GM12874 (cell line): ENCODE data around the gene COG1.

Experiments used
- CTCF ChIP-seq: IDR thresholded peaks from 2 replicates; pipeline ENCODE4 v1.5.1; 2011; ENCODE audit warnings: low read depth, mild to moderate bottlenecking, control low read depth, low read length, moderate library complexity; ENCODE audit not compliant: insufficient read depth

COG1 gene

DNA sequence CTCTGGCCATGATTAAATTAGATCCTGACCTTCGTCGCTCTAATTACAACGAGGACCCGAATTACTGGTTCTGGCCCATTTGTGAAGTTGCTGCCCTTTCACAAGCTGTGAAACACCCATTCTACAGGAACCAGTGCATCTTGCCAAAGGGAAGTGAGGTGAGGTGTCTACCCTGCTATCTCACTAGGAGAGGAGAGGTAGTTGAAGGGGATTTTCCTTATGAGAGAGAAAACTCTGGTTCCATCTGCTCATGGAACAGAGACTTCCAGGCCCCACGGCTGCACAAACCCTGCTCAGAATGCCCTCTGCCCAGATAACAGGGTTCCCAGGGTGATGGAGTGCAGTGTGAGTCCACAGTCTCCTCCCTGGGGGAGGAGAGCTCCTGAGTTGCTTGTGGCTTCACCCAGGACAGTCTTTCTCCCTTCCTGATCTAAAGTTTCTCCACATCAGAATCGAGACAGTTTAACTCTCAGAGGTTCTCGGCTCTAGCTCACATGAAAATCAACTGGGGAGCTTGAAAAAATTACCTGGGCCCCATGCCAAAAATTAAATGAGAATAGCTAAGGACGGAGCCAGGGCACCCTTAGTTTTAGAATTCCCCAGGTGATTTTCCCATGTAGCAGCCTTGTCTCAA, 35.9 kb upstream of the COG1 start:
- no peak for TF ChIP-seq CTCF

GRCh38 chr17:73157521-73157890, 35.3 kb upstream of the COG1 start:
- TF ChIP-seq CTCF, result no peak

- no peak for TF ChIP-seq CTCF
Observed at GRCh38 chr17:73158133-73158532, 34.7 kb upstream of the COG1 start.

DNA sequence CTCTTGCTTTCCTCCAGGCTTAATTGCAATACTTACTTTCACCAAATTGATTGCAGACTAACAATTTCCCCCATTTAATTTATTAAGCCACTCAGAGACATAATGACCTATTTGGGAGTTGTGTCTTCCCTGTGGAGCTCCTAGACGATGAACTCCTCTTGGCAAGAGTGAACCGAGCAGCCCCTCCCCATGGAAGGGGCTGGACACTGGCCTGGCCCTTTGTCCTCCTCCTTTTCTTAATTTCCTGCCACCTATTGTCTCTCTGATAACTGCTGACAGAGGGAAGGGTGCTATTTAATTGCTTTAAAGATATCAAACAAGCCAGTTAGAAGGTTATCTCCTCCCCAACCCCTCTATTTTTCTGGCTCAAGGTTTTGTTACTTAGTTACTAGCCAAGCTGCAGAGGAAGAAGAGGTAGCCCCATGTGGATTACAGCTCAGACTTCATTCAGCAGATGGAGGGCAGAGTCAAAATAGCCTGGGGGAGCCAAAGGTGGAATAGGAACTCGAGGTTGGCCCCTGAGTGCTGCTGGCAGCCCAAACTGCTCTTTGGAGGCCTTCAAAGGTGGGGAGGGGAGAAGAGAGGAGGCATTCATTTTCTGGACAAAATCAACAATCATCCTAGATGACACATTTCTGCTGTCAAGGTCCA, 31.8 kb upstream of the COG1 start:
- no peak for TF ChIP-seq CTCF

DNA sequence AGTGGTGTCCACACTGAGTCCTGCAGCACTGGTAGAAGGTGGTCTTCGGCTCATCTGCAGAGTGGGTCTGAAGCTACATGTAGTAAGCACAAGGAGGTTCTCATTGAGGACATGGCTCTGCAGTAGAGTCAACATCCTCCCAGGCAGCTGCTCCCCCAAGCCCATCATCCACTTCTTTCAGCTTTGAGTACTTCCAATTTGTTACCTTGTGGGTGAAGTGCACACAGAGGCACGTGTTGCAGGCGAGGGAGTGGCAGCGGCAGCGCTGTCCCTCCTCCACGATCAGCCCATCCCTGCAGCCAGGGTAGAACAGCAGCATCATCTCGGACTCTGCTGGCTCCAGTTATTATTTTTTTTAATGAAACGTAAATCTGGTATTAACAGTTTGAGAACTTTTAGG, 29.8 kb upstream of the COG1 start:
- TF ChIP-seq CTCF, result no peak

GRCh38 chr17:73165616-73166404, 27.0 kb upstream of the COG1 start:
- TF ChIP-seq CTCF, result no peak

DNA sequence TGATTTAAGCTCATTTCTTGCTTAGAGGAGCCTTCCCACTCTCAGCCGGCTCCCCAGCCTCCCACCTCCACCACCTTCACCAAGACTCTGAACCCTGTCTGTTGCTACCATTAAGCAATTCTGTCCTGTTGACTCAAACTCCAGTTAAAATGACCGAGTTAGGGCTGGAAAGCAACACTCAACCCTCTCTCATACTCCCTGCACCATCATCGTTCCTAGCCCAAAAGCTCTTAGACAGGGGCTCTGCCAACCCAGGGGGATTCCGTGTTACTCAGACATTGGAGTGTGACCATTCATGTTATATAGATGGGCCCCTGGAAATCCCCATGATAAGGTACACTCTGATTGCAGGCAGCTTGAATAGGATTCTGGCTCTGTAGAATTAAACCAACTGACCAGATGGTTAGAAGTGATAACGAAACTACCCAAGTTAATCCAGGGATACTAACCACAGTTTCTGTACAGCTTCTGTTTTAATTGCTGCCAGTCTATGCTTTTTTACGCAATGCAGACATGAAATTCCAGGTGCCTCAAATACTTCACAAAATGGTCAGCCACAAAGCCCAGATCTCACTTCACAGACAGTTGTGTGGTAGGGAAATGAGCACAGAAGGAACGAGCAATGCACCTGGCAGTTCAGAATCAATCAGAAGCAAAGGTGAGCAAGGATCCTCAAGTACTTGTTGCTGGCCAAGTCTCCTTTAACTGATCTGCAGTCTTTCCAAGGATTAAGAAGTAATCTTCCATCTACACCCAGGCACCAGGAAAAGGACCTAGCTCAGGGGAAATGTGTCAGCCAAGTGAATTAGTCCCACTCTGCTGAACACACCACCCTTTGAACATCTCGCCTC, 25.9 kb upstream of the COG1 start:
- TF ChIP-seq CTCF, result no peak
